ENCODE data around the gene CEP164.

DNA sequence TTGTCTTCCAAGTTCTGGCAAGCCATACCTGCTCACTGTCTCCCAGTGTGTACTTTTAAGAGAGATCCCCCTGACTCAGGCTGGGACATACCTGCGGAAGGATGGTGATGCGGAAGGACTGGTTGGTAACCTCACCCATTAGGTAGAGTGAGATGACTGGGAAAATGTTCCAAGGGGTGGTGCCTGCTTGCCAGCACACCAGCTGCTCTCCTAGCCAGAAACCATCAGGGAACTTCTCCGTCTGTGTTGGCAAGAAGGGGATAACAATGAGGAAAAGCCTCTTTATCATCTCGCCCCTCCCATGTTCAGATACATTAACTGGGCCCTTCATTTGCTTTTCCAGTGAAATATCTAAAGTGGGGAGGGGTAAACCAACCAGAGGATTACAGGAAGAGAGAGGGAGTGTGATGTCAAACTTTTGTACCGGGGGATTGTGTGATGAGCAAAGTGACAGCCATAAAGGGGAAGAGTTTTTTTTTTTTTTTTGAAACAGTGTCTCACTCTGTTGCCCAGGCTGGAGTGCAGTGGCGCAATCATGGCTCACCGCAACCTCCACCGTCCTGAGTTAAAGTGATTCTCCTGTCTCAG is 36.8 kb upstream of the CEP164 start, which contains the start of gene BACE1-AS:
- TF ChIP-seq POLR2A (IDR thresholded peaks at IDR 0.05): no peak
- TF ChIP-seq, protein P1, sequence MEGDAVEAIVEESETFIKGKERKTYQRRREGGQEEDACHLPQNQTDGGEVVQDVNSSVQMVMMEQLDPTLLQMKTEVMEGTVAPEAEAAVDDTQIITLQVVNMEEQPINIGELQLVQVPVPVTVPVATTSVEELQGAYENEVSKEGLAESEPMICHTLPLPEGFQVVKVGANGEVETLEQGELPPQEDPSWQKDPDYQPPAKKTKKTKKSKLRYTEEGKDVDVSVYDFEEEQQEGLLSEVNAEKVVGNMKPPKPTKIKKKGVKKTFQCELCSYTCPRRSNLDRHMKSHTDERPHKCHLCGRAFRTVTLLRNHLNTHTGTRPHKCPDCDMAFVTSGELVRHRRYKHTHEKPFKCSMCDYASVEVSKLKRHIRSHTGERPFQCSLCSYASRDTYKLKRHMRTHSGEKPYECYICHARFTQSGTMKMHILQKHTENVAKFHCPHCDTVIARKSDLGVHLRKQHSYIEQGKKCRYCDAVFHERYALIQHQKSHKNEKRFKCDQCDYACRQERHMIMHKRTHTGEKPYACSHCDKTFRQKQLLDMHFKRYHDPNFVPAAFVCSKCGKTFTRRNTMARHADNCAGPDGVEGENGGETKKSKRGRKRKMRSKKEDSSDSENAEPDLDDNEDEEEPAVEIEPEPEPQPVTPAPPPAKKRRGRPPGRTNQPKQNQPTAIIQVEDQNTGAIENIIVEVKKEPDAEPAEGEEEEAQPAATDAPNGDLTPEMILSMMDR (IDR thresholded peaks at IDR 0.05): no peak
- no peak for TF ChIP-seq EP300 (IDR thresholded peaks at IDR 0.05)
- no peak for TF ChIP-seq POLR2AphosphoS5 (IDR thresholded peaks at IDR 0.05)
